ENCODE results near the gene CCDC60.

- TF ChIP-seq CTCF (IDR thresholded peaks at IDR 0.05) = no peak
- no peak for TF ChIP-seq POLR2A (IDR thresholded peaks at IDR 0.05)
Measured at GRCh38 chr12:119302451-119303080, 32.0 kb upstream of the CCDC60 start.

All from adrenal gland (tissue), 5 donors.